Fibroblast of lung (primary cell): ENCODE results near the gene RPP30. TPM values are rescaled to one million over a fixed set of nuclear protein-coding genes. Genes with fewer than 3 reads are reported as not detected.

ENCODE experiments used
- DNase-seq, 2 donors: peaks; one replicate each; pipeline versions ENCODE4 v3.0.0 to v3.0.0-alpha.2; 2010; ENCODE audit warnings: low read depth in 2 of 2
- H2AFZ ChIP-seq: 2 replicates; pipeline ENCODE4 v1.5.1; 2012; ENCODE audit warnings: low read length, control low read depth, inconsistent platforms
- H3K27ac ChIP-seq: 2 replicates; pipeline ENCODE4 v1.5.1; 2011; ENCODE audit warnings: low read length, control low read depth; ENCODE audit not compliant: insufficient read depth
- H3K27me3 ChIP-seq: 2 replicates; pipeline ENCODE4 v1.5.1; 2011; ENCODE audit warnings: mild to moderate bottlenecking, low read length; ENCODE audit not compliant: control insufficient read depth, insufficient read depth
- H3K36me3 ChIP-seq: 2 replicates; pipeline ENCODE4 v1.5.1; 2011; ENCODE audit warnings: low read length; ENCODE audit not compliant: control insufficient read depth, insufficient read depth
- H3K4me1 ChIP-seq: 2 replicates; pipeline ENCODE4 v1.5.1; 2011; ENCODE audit warnings: low read length; ENCODE audit not compliant: control insufficient read depth, insufficient read depth; ENCODE audit errors: extremely low read depth
- H3K4me2 ChIP-seq: 2 replicates; pipeline ENCODE4 v1.5.1; 2011; ENCODE audit warnings: low read length, control low read depth; ENCODE audit not compliant: insufficient read depth; ENCODE audit errors: extremely low read depth
- H3K4me3 ChIP-seq, 4 experiments: fragments of 200-600 bp in 1 of 4; sonication (generic) in 1 of 4; replicated peaks in 1 of 4; 2 replicates each; pipeline ENCODE4 v1.5.1; 2011 to 2016; ENCODE audit warnings: low read length in 4 of 4, low read depth in 3 of 4, mild to moderate bottlenecking in 3 of 4, control low read depth in 2 of 4, inconsistent platforms in 1 of 4, mixed read lengths in 1 of 4; ENCODE audit not compliant: insufficient read depth in 1 of 4; ENCODE audit errors: control extremely low read depth in 1 of 4
- H3K79me2 ChIP-seq: 2 replicates; pipeline ENCODE4 v1.5.1; 2012; ENCODE audit warnings: mild to moderate bottlenecking, low read length, inconsistent platforms; ENCODE audit not compliant: control insufficient read depth, insufficient read depth
- H3K9ac ChIP-seq: 2 replicates; pipeline ENCODE4 v1.5.1; 2011; ENCODE audit warnings: mild to moderate bottlenecking, low read length, control low read depth; ENCODE audit not compliant: insufficient read depth
- H3K9me3 ChIP-seq: 2 replicates; pipeline ENCODE4 v1.5.1; 2012; ENCODE audit warnings: low read depth, low read length; ENCODE audit not compliant: control insufficient read depth, insufficient read depth
- H4K20me1 ChIP-seq: 2 replicates; pipeline ENCODE4 v1.5.1; 2011; ENCODE audit warnings: low read length; ENCODE audit not compliant: control insufficient read depth, insufficient read depth; ENCODE audit errors: extremely low read depth
- CTCF ChIP-seq, 2 donors: IDR thresholded peaks in 1 of 2; conservative IDR thresholded peaks in 1 of 2; 1 replicate in 1 of 2; 2 replicates in 1 of 2; pipeline ENCODE4 v1.5.1; 2011 to 2012; ENCODE audit warnings: low read length in 2 of 2, control low read depth in 1 of 2, inconsistent platforms in 1 of 2, low read depth in 1 of 2, mild to moderate bottlenecking in 1 of 2
- EZH2 ChIP-seq: IDR thresholded peaks from 2 replicates; pipeline ENCODE4 v1.5.1; 2012; ENCODE audit warnings: low read length, control low read depth, mild to moderate bottlenecking; ENCODE audit errors: missing control alignments
- polyA minus RNA-seq: library from RNA; depleted of rRNA, polyadenylated mRNA; stranded (reverse); fragments of >200 nt; gene quantifications from 2 replicates; pipeline ENCODE4 v1.2.3, GENCODE V29; 2011; ENCODE audit warnings: low replicate concordance
- polyA plus RNA-seq, 2 donors: library from polyadenylated mRNA; depleted of rRNA in 1 of 2; stranded (reverse) in 1 of 2; unstranded in 1 of 2; fragments of >200 nt; gene quantifications; 2 replicates each; pipeline ENCODE4 v1.2.1, GENCODE V29; 2011 to 2012; ENCODE audit warnings: missing spikeins in 1 of 2
- total RNA-seq: library from RNA; depleted of rRNA; stranded (reverse); fragments of >200 nt; gene quantifications from 2 replicates; pipeline ENCODE4 v1.2.1, GENCODE V29; 2014

RPP30 gene
- total RNA-seq (32.2 and 38.3 TPM in 2 replicates), polyA plus RNA-seq (38.6 and 44.5 TPM in 2 replicates), polyA minus RNA-seq (3.8 and 6.3 TPM in 2 replicates)
- 39.4 and 49.9 TPM in 2 replicates for polyA plus RNA-seq (2012)

- Histone ChIP-seq H3K4me3 (peak within 1 kb of the TSS; percentile 73 to 95 (median 92)), H3K4me1 (no peaks in the 10 kb centered on the region), H3K36me3 (no peaks in the 10 kb centered on the region), H3K4me2 (peak within 1 kb of the TSS; percentile 88), H3K9ac (peak within 1 kb of the TSS; percentile 82), H3K9me3 (no peaks in the 10 kb centered on the region), H3K79me2 (peaks cover 25% of the 10 kb centered on the region), H2AFZ (peak within 1 kb of the TSS; percentile 95), H3K27me3 (peaks cover 4% of the 10 kb centered on the region), H3K27ac (peak within 1 kb of the TSS; percentile 60), H4K20me1 (no peaks in the 10 kb centered on the region)
- DNase-seq = peak; percentile 78 to 83
- TF ChIP-seq CTCF (conservative IDR thresholded peaks at IDR 0.05 in 1 of 2, IDR thresholded peaks at IDR 0.05 in 1 of 2; ENCODE audit: low read depth in 1 of 2, low read length in 2 of 2) (no peak), EZH2 (no peak)
Observed at GRCh38 chr10:90871766-90872647, at the start of gene RPP30. Gene RPP30 (plus strand): TSS chr10:90871974. CDS start chr10:90871987, 13 bp downstream.

- no peaks in the 10 kb centered on the region for H3K4me1 ChIP-seq
- no peak overlapping the region for H3K27ac ChIP-seq
- no peak for DNase-seq
- H3K4me3 ChIP-seq = no peak overlapping the region
- no peak overlapping the region for H3K4me2 ChIP-seq
- H3K79me2 ChIP-seq = no peaks in the 10 kb centered on the region
- H3K27me3 ChIP-seq = no peaks in the 10 kb centered on the region
- H2AFZ ChIP-seq = no peak overlapping the region
- H4K20me1 ChIP-seq = no peaks in the 10 kb centered on the region
- H3K36me3 ChIP-seq = no peaks in the 10 kb centered on the region
- no peak overlapping the region for H3K9ac ChIP-seq
- H3K9me3 ChIP-seq = no peaks in the 10 kb centered on the region
- TF ChIP-seq EZH2 = no peak
- no peak for TF ChIP-seq CTCF (conservative IDR thresholded peaks at IDR 0.05 in 1 of 2, IDR thresholded peaks at IDR 0.05 in 1 of 2; ENCODE audit: low read depth in 1 of 2, low read length in 2 of 2)
Observed at GRCh38 chr10:90822508-90822907, 49.3 kb upstream of the RPP30 start.

GRCh38 chr10:90832111-90832510 is 39.7 kb upstream of the RPP30 start:
- Histone ChIP-seq H3K4me3 (no peak overlapping the region), H3K27ac (no peak overlapping the region), H4K20me1 (no peaks in the 10 kb centered on the region), H3K4me1 (no peaks in the 10 kb centered on the region), H3K36me3 (no peaks in the 10 kb centered on the region), H3K4me2 (no peak overlapping the region), H3K27me3 (no peaks in the 10 kb centered on the region), H3K79me2 (no peaks in the 10 kb centered on the region), H3K9ac (no peak overlapping the region), H3K9me3 (no peaks in the 10 kb centered on the region), H2AFZ (no peak overlapping the region)
- DNase-seq = no peak
- TF ChIP-seq CTCF (conservative IDR thresholded peaks at IDR 0.05 in 1 of 2, IDR thresholded peaks at IDR 0.05 in 1 of 2; ENCODE audit: low read depth in 1 of 2, low read length in 2 of 2) = no peak
- no peak for TF ChIP-seq EZH2
